Measurements from ENCODE around the gene PDGFA.

PDGFA gene

DNA sequence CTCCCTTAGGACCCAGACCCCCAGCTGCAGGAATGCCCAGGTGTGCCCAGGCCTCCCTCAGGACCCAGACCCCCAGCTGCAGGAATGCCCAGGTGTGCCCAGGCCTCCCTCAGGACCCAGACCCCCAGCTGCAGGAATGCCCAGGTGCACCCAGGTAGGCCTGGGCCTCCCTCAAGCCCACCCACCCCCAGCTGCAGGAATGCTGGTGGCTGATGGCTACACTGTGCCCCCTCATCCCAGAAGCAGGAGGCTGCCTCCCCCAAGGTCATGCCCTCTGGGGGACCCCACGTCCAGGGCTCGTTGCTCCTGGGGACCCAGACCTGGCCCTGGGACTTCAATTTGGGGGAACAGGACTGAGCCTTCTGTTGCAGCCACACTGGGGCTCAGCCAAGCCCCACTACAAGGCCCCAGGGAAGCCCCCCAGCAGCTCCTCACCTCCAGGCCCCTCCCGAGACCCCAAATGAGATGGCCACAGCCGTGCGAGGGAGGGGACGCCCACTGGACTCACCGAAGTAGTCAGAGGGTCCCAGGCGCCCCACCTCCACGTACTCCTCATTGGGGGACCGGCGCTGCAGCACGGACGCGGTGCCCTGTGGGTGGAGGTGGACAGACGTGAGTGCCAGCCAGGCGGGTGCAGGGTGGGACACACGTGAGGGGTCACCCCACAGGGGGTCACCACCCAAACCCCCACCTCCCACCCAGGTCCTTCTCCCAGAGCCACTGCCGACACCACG lies 31.4 kb upstream of the PDGFA start:
- Histone ChIP-seq H3F3A (ENCODE audit: control insufficient read depth, insufficient read depth) (no peaks in the 10 kb centered on the region), H3K9me3 (ENCODE audit: control insufficient read depth, insufficient read depth, low read length) (no peaks in the 10 kb centered on the region), H3K4me3 (ENCODE audit: low read length) (no peak overlapping the region), H4K20me1 (ENCODE audit: control insufficient read depth, insufficient read depth, low read depth, low read length) (no peaks in the 10 kb centered on the region), H3K79me2 (ENCODE audit: control insufficient read depth, low read length) (no peaks in the 10 kb centered on the region), H3K36me3 (ENCODE audit: control insufficient read depth, low read length) (no peaks in the 10 kb centered on the region), H3K27me3 (ENCODE audit: control insufficient read depth, low read length) (no peaks in the 10 kb centered on the region), H3K4me1 (ENCODE audit: control insufficient read depth, low read length) (no peaks in the 10 kb centered on the region), H3K27ac (ENCODE audit: low read depth, low read length) (no peak overlapping the region), H3K9me2 (replicated peaks; ENCODE audit: control insufficient read depth, low read length) (no peaks in the 10 kb centered on the region), H3K4me2 (ENCODE audit: low read length) (no peak overlapping the region)
- TF ChIP-seq, protein P1, sequence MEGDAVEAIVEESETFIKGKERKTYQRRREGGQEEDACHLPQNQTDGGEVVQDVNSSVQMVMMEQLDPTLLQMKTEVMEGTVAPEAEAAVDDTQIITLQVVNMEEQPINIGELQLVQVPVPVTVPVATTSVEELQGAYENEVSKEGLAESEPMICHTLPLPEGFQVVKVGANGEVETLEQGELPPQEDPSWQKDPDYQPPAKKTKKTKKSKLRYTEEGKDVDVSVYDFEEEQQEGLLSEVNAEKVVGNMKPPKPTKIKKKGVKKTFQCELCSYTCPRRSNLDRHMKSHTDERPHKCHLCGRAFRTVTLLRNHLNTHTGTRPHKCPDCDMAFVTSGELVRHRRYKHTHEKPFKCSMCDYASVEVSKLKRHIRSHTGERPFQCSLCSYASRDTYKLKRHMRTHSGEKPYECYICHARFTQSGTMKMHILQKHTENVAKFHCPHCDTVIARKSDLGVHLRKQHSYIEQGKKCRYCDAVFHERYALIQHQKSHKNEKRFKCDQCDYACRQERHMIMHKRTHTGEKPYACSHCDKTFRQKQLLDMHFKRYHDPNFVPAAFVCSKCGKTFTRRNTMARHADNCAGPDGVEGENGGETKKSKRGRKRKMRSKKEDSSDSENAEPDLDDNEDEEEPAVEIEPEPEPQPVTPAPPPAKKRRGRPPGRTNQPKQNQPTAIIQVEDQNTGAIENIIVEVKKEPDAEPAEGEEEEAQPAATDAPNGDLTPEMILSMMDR (IDR thresholded peaks at IDR 0.05; ENCODE audit: low read depth, low read length, poor library complexity, severe bottlenecking): no peak
- TF ChIP-seq EZH2phosphoT487 (IDR thresholded peaks at IDR 0.05; ENCODE audit: borderline replicate concordance, low read length): no peak

DNA sequence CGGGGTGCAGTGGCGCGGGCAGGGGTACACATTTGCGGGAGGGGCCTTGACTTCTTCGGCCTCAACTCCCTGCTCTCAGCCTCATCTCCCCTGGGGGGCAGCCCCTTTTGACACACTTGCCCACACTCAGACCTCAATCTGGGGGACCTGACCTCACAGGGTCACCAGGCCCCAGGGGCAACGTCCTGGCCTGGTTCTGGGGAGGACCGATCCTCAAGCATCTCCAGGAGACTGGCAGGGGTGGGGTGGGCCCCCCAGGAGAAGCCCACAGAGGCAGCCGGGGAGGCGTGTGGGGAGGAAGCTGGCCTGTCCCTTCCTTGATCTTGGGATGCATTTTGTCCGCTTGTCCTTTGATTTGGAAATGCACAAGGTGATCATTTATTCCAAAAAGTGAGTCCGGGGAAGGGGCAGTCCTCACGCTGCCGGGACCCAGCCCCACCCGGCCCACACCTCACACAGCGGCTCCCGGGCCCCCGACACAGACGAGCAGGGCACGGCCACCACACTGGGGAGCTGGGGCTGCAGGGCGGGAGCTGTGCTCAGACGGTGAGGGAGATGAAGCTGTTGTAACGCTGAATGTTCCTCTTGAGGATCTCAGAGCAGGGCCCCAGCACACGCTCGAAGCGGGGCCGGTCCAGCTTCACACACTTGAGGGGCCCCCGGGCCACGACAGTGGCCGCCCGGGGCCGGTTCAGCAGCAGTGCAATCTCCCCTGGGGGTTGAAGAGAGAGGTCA lies 30.4 kb upstream of the PDGFA start:
- no peaks in the 10 kb centered on the region for H3K9me3 ChIP-seq (ENCODE audit: control insufficient read depth, insufficient read depth, low read length)
- H3K4me3 ChIP-seq (ENCODE audit: low read length): no peak overlapping the region
- H3K4me1 ChIP-seq (ENCODE audit: control insufficient read depth, low read length): no peaks in the 10 kb centered on the region
- H4K20me1 ChIP-seq (ENCODE audit: control insufficient read depth, insufficient read depth, low read depth, low read length): no peaks in the 10 kb centered on the region
- no peaks in the 10 kb centered on the region for H3K9me2 ChIP-seq (replicated peaks; ENCODE audit: control insufficient read depth, low read length)
- H3K79me2 ChIP-seq (ENCODE audit: control insufficient read depth, low read length): no peaks in the 10 kb centered on the region
- no peaks in the 10 kb centered on the region for H3K27me3 ChIP-seq (ENCODE audit: control insufficient read depth, low read length)
- no peaks in the 10 kb centered on the region for H3K36me3 ChIP-seq (ENCODE audit: control insufficient read depth, low read length)
- no peaks in the 10 kb centered on the region for H3F3A ChIP-seq (ENCODE audit: control insufficient read depth, insufficient read depth)
- no peak overlapping the region for H3K27ac ChIP-seq (ENCODE audit: low read depth, low read length)
- no peak for TF ChIP-seq EZH2phosphoT487 (IDR thresholded peaks at IDR 0.05; ENCODE audit: borderline replicate concordance, low read length)
- TF ChIP-seq, protein P1 (IDR thresholded peaks at IDR 0.05; ENCODE audit: low read depth, low read length, poor library complexity, severe bottlenecking): no peak
- no peak overlapping the region for H3K4me2 ChIP-seq (ENCODE audit: low read length)

DNA sequence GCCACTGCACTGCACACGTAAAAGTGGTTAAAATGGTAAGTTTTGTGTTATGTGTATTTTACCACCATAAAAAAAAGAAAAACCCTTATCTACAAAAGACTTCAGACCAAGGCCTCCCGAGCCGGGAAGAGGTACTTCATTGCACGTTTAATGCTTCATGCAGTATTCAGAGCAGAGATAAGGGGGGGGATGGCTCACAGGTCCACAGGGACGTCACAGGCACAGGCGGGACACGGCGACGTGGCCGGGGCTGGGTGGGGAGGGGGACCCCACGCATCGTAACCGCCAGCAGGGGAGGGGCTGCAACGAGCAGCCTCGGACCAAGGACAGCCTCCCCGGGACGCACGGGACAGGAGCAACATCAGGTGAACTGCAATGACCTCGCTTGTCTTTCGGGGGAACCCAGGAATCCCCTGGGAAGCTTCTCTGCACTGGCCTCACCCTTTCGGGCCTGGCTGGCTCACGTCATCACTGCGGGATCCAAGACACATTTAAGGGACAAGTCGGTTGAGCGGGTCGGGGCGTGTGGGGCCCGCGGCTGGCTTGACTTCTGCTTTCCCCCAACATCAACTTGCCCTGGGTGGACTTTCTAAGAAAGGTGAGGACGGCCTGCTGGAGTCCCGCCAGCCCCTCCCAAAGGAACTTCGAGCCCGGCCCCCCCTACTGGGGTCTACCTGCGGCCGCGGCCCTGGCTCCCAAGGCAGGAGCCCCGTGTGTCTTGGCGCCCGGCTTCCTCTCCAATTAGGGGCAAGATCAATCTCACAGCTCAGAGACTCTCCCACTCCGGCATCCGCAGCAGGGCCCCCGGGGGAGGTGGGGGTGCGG lies 29.6 kb upstream of the PDGFA start:
- H4K20me1 ChIP-seq (ENCODE audit: control insufficient read depth, insufficient read depth, low read depth, low read length): no peaks in the 10 kb centered on the region
- H3K36me3 ChIP-seq (ENCODE audit: control insufficient read depth, low read length): no peaks in the 10 kb centered on the region
- no peaks in the 10 kb centered on the region for H3K9me3 ChIP-seq (ENCODE audit: control insufficient read depth, insufficient read depth, low read length)
- H3K79me2 ChIP-seq (ENCODE audit: control insufficient read depth, low read length): no peaks in the 10 kb centered on the region
- no peak overlapping the region for H3K27ac ChIP-seq (ENCODE audit: low read depth, low read length)
- no peaks in the 10 kb centered on the region for H3K27me3 ChIP-seq (ENCODE audit: control insufficient read depth, low read length)
- TF ChIP-seq EZH2phosphoT487 (IDR thresholded peaks at IDR 0.05; ENCODE audit: borderline replicate concordance, low read length): no peak
- TF ChIP-seq, protein P1 (IDR thresholded peaks at IDR 0.05; ENCODE audit: low read depth, low read length, poor library complexity, severe bottlenecking): no peak
- H3F3A ChIP-seq (ENCODE audit: control insufficient read depth, insufficient read depth): no peaks in the 10 kb centered on the region
- no peak overlapping the region for H3K4me3 ChIP-seq (ENCODE audit: low read length)
- no peaks in the 10 kb centered on the region for H3K4me1 ChIP-seq (ENCODE audit: control insufficient read depth, low read length)
- no peaks in the 10 kb centered on the region for H3K9me2 ChIP-seq (replicated peaks; ENCODE audit: control insufficient read depth, low read length)
- no peak overlapping the region for H3K4me2 ChIP-seq (ENCODE audit: low read length)

Measured in DOHH2 (cell line).